ENCODE data around the gene ST8SIA5. TPM values are rescaled to one million over a fixed set of nuclear protein-coding genes. Genes with fewer than 3 reads are reported as not detected.

Gene ST8SIA5
- total and polyA plus RNA-seq, 2 of the 4 experiments (the other 2 are of a cell fraction), result 0.03 TPM; not detected in 1

DNA sequence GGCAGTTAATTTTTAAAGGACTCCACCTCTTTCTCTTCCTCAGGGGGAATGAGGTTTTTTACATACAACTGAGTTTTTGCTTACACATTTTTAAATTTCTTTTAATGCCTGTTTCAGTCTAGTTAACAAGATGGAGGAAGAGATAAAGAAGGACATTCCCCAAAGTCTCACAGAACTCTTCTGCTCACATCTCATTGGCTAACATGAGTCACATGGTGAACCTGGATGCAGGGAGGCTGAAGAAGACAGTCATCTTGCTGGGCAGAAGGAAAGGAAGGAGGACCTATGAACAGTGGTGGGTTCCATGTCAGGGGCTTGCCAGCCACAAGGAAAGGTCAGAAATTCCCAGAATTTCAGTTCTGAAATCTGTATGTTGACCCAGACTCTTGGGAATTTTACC is 10.4 kb upstream of the ST8SIA5 start:
- POLR2A ChIA-PET (ENCODE audit: unreplicated experiment), result no interaction called here
- in situ Hi-C loops (cut with MboI; ENCODE audit: low sequenced_read_pairs), result no loop called here
- H3K27me3 ChIP-seq (ENCODE audit: control insufficient read depth, insufficient read depth, low read length), result peaks cover 1% of the 10 kb centered on the region; the same call in 1 of the 2 replicates
- no TSS peak for BruUV-seq (replicated peaks)
- H2BK15ac ChIP-seq (ENCODE audit: low read depth, low read length), result no peak overlapping the region
- no peaks in the 10 kb centered on the region for H3K9me1 ChIP-seq (ENCODE audit: insufficient read depth, low read length)
- no peak overlapping the region for H3K4me2 ChIP-seq (ENCODE audit: low read depth, low read length)
- no peak for TF ChIP-seq MAZ (IDR thresholded peaks at IDR 0.05; ENCODE audit: borderline replicate concordance, low read depth, low read length)
- TF ChIP-seq, protein P1, sequence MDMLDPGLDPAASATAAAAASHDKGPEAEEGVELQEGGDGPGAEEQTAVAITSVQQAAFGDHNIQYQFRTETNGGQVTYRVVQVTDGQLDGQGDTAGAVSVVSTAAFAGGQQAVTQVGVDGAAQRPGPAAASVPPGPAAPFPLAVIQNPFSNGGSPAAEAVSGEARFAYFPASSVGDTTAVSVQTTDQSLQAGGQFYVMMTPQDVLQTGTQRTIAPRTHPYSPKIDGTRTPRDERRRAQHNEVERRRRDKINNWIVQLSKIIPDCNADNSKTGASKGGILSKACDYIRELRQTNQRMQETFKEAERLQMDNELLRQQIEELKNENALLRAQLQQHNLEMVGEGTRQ (IDR thresholded peaks at IDR 0.05; ENCODE audit: low read depth, low read length), result peak; percentile 27; the same call in 1 of the 2 replicates
- ATAC-seq (ENCODE audit: low read depth) (no peak), DNase-seq (no peak)
- H3K4me3 ChIP-seq (ENCODE audit: insufficient read depth, low read depth, low read length), result no peak overlapping the region
- no peak overlapping the region for H4K8ac ChIP-seq (ENCODE audit: low read depth in 2 of 2, low read length in 2 of 2)
- no peaks in the 10 kb centered on the region for H3K4me1 ChIP-seq (ENCODE audit: control insufficient read depth, insufficient read depth, low read length)
- no peak overlapping the region for H3K27ac ChIP-seq (ENCODE audit: insufficient read depth, low read length)
- no peak overlapping the region for H3K9ac ChIP-seq (ENCODE audit: low read depth, low read length)
- dilution Hi-C loops (cut with HindIII; ENCODE audit: low sequenced_read_pairs, unreplicated experiment), result no loop called here
- H2AK5ac ChIP-seq (ENCODE audit: low read depth, low read length), result no peak overlapping the region
- H4K91ac ChIP-seq (ENCODE audit: insufficient read depth, low read depth, low read length), result no peak overlapping the region
- no peaks in the 10 kb centered on the region for H3K79me1 ChIP-seq (ENCODE audit: low read depth in 1 of 2, low read length in 2 of 2)
- no peak overlapping the region for H2BK5ac ChIP-seq (ENCODE audit: low read depth, low read length, poor library complexity, severe bottlenecking)
- H4K5ac ChIP-seq (ENCODE audit: low read depth, low read length), result no peak overlapping the region
- no peaks in the 10 kb centered on the region for H3K36me3 ChIP-seq (ENCODE audit: control insufficient read depth, insufficient read depth, low read length)
- no peak overlapping the region for H2BK20ac ChIP-seq (ENCODE audit: low read depth, low read length)
- H3K4ac ChIP-seq (ENCODE audit: low read depth, low read length), result no peak overlapping the region
- H2AFZ ChIP-seq (replicated peaks; ENCODE audit: low read length, poor library complexity), result no peak overlapping the region
- H3K14ac ChIP-seq (replicated peaks; ENCODE audit: low read depth, low read length), result no peak overlapping the region
- H2AK9ac ChIP-seq (replicated peaks; ENCODE audit: low read depth, low read length, poor library complexity), result no peak overlapping the region
- H2BK120ac ChIP-seq (ENCODE audit: low read depth, low read length), result no peak overlapping the region
- no peaks in the 10 kb centered on the region for H4K20me1 ChIP-seq (ENCODE audit: insufficient read depth, low read length)
- no peaks in the 10 kb centered on the region for H3K9me3 ChIP-seq (ENCODE audit: control insufficient read depth, insufficient read depth, low read length)
- no peak overlapping the region for H3K23ac ChIP-seq (ENCODE audit: low read depth, low read length)
- intact Hi-C loops (cut with micrococcal nuclease), result no loop called here
- no peak overlapping the region for H3K56ac ChIP-seq (ENCODE audit: extremely low read depth, insufficient read depth, low read length)
- no peak overlapping the region for H3K18ac ChIP-seq (ENCODE audit: low read depth, low read length)
- CTCF ChIA-PET, result no interaction called here
